ENCODE measurements around the gene CXADR. TPM values are rescaled to one million over a fixed set of nuclear protein-coding genes. Genes with fewer than 3 reads are reported as not detected.

The CXADR gene
- total and polyA plus RNA-seq, 9 of the 15 experiments (the other 6 are each of a cell fraction or from before 2014, with no cell fraction given) = 0.01 to 0.41 (median 0.14) TPM

DNA sequence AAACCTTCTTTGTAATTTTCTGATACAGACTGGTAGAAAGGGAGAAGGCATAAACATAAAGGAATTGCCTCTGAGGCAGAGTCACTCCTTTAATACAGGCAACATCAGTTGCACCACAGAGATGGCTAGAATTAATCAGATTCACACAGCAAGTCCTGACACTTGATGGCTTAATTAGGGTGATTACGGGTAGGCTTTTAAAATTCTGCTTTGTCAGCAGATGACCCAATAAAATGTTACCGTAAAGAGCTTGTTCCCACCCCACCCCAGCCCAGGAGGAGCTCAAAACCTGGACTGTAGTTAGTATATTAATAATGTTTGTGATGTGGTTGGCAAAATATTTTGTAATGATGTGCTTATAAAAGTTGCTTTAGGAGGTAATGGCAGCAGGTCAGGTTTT lies 109.2 kb downstream of the CXADR start (continued):
- no peak for TF ChIP-seq NR4A1 (CRISPR knock-in tag; IDR thresholded peaks at IDR 0.05)
- no peak for TF ChIP-seq NR4A1 (tag; IDR thresholded peaks at IDR 0.05)
- TF ChIP-seq, protein P1, sequence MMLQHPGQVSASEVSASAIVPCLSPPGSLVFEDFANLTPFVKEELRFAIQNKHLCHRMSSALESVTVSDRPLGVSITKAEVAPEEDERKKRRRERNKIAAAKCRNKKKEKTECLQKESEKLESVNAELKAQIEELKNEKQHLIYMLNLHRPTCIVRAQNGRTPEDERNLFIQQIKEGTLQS (IDR thresholded peaks at IDR 0.05) = no peak
- TF ChIP-seq, protein P1 (CRISPR knock-in tag; conservative IDR thresholded peaks at IDR 0.05) = no peak
- TF ChIP-seq PURB (CRISPR knock-in tag; IDR thresholded peaks at IDR 0.05; ENCODE audit: low read depth) = no peak
- TF ChIP-seq ZNF174 (CRISPR knock-in tag; IDR thresholded peaks at IDR 0.05) = no peak
- no peak for TF ChIP-seq MITF (IDR thresholded peaks at IDR 0.05)
- no peak for TF ChIP-seq TEAD1 (CRISPR knock-in tag; IDR thresholded peaks at IDR 0.05)
- TF ChIP-seq SMARCA4 (IDR thresholded peaks at IDR 0.05) = no peak
- no peak for TF ChIP-seq NR2F6 (CRISPR knock-in tag; IDR thresholded peaks at IDR 0.05)
- peak; percentile 39; the same call in 1 of the 2 replicates for TF ChIP-seq MAFK (IDR thresholded peaks at IDR 0.05; ENCODE audit: low read length)
- no peak for TF ChIP-seq STAG1 (CRISPR knock-in tag; IDR thresholded peaks at IDR 0.05; ENCODE audit: borderline replicate concordance)
- 0 out of 2 replicates have a peak, but pooled peaks have one; percentile 24 for TF ChIP-seq MAFG (tag; conservative IDR thresholded peaks at IDR 0.05)
- TF ChIP-seq STAT5A (IDR thresholded peaks at IDR 0.05; ENCODE audit: borderline replicate concordance, low read length) = no peak
- no peak for TF ChIP-seq SMC3 (conservative IDR thresholded peaks at IDR 0.05; ENCODE audit: insufficient read depth, low read depth, low read length)

Measured in K562 (cell line).